ENCODE measurements around the gene ERFE. TPM values are rescaled to one million over a fixed set of nuclear protein-coding genes. Genes with fewer than 3 reads are reported as not detected.

ERFE gene
- total and polyA plus RNA-seq, 10 of the 15 experiments (the other 5 are each of a cell fraction or from before 2014, with no cell fraction given): not detected

DNA sequence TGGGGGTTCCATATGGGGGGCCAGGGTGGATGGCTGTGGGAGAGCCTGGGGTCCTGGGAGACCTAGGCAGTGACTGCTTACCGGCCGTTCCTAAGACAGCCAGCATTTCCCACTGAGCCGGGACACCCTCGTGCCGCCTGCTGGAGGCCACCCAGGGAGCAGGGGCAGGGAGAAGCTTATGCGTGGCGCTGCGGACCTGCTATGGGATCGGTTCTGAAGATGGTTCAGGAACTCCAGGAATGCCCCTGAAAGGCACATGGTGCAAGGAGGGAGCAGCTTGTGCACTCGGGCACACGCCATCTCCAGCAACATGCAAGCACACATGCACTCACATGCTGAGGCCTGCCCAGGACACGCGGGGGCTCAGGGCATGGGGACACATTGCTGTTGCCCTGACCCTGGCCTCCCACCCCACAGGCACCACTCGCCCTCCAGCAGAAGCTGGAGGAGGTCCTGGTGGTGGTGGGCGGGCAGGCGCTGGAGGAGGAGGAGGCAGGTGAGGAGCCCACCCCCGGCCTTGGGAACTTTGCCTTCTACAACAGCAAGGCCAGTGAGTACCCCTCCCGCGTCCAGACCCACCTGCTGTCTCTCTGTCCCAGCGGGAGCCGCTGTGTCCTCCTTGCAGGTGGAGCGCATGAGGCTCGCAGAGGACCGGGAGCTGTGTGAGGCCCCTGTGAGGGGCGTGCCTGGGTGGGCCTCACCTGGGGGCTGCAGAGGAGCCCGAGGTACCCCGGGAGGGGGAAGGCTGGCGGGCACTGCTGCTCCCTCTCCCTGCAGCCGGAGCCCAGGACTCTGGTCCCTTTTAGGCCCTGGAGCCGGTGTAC lies 16.2 kb upstream of the ERFE start:
- ATAC-seq (no peak), DNase-seq (ENCODE audit: low read depth, low spot score) (no peak), FAIRE-seq (no peak)
- Histone ChIP-seq H3K27me3 (replicated peaks in 1 of 2; ENCODE audit: control insufficient read depth in 2 of 2, insufficient read depth in 2 of 2, low read length in 1 of 2) (no peaks in the 10 kb centered on the region), H3K9me3 (replicated peaks; ENCODE audit: control insufficient read depth, insufficient read depth, low read length) (no peaks in the 10 kb centered on the region), H3K4me3 (no peak overlapping the region), H3K4me2 (ENCODE audit: control insufficient read depth, insufficient read depth) (no peak overlapping the region), H3K79me2 (ENCODE audit: control insufficient read depth, insufficient read depth, low read length) (no peaks in the 10 kb centered on the region), H3K9ac (ENCODE audit: control insufficient read depth, insufficient read depth, low read length) (no peak overlapping the region), H2AFZ (ENCODE audit: control insufficient read depth, low read depth, low read length) (no peak overlapping the region), H4K20me1 (ENCODE audit: control insufficient read depth, insufficient read depth) (no peaks in the 10 kb centered on the region), H3K27ac (ENCODE audit: control insufficient read depth, insufficient read depth) (no peak overlapping the region), H3K4me1 (ENCODE audit: control insufficient read depth, insufficient read depth, low read length) (peaks cover 4% of the 10 kb centered on the region; the same call in 1 of the 2 replicates), H3K36me3 (ENCODE audit: control insufficient read depth in 2 of 2, insufficient read depth in 2 of 2, low read length in 1 of 2) (no peaks in the 10 kb centered on the region)
- TF ChIP-seq NR2C2 (IDR thresholded peaks at IDR 0.05; ENCODE audit: borderline replicate concordance, control insufficient read depth, insufficient read length, low read depth) (no peak), EZH2 (IDR thresholded peaks at IDR 0.05; ENCODE audit: borderline replicate concordance, control insufficient read depth, low read depth, low read length) (no peak)
- ChIA-PET SMC1A (ENCODE audit: uncharacterized antibody, unreplicated experiment) (no interaction called here), POLR2A (no interaction called here), RAD21 (ENCODE audit: unreplicated experiment) (no interaction called here), CTCF (interaction anchor here (1.0 to 1.2 kb wide), 2 partner anchors 174 to 368 kb away, joined by 3 to 4 read pairs; no protein-coding TSS in a partner anchor)
- in situ Hi-C loops (cut with MboI) (no loop called here), intact Hi-C loops (cut with micrococcal nuclease; ENCODE audit: unreplicated experiment) (no loop called here)
- no TSS peak for BruUV-seq (replicated peaks)
- 71% methylated on average over 25 of the region's 30 CpGs for WGBS (ENCODE audit: insufficient coverage, insufficient replicate concordance, low lambda C conversion rate, missing lambda C conversion rate)

DNA sequence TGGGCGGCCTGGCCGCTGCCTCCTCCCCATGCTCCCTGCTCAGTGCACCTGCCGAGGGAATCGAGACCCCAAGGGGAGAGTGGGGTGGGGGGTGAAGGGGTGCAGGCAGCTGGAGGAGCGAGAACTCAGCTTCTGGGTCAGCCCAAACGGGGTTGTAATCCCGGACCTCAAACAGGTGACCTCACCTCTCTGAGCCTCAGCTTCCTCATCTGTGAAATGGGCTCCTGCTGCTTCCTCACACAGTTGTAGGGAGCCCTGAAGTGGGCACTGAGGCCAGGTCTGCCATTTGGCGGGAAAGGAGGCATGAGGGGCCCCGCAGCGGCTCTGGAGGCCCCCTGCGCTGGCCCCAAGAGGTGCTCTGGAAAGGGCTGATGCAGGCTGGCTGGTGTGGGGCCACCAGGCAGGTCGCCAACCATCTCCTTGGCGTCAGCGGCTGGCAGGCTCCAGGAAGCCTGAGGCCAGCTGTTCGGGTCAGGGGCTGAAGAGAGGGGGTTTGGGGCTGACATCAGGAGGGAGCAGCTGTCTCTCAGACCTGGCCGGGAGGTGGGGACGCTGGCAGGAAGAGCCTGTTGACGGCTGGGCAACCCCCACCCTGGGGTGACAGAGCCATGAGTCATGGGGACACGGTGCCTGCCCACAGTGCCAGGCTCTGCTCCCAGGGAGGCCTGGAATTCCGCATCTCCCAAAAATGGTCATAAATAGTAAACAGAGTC lies 15.4 kb upstream of the ERFE start:
- no peaks in the 10 kb centered on the region for H3K79me2 ChIP-seq (ENCODE audit: control insufficient read depth, insufficient read depth, low read length)
- no peak overlapping the region for H3K4me3 ChIP-seq
- in situ Hi-C loops (cut with MboI) (no loop called here), intact Hi-C loops (cut with micrococcal nuclease; ENCODE audit: unreplicated experiment) (no loop called here)
- H4K20me1 ChIP-seq (ENCODE audit: control insufficient read depth, insufficient read depth): no peaks in the 10 kb centered on the region
- ChIA-PET POLR2A (no interaction called here), SMC1A (ENCODE audit: uncharacterized antibody, unreplicated experiment) (no interaction called here), RAD21 (ENCODE audit: unreplicated experiment) (interaction anchor here (0.7 to 1.0 kb wide), 2 partner anchors 221 to 318 kb away, joined by 3 read pairs; no protein-coding TSS in a partner anchor), CTCF (no interaction called here)
- no peak overlapping the region for H3K4me2 ChIP-seq (ENCODE audit: control insufficient read depth, insufficient read depth)
- no peaks in the 10 kb centered on the region for H3K9me3 ChIP-seq (replicated peaks; ENCODE audit: control insufficient read depth, insufficient read depth, low read length)
- H3K36me3 ChIP-seq (ENCODE audit: control insufficient read depth in 2 of 2, insufficient read depth in 2 of 2, low read length in 1 of 2): no peaks in the 10 kb centered on the region
- no peak overlapping the region for H2AFZ ChIP-seq (ENCODE audit: control insufficient read depth, low read depth, low read length)
- no peak for DNase-seq (ENCODE audit: low read depth, low spot score)
- WGBS (ENCODE audit: insufficient coverage, insufficient replicate concordance, low lambda C conversion rate, missing lambda C conversion rate): 24% methylated on average over 20 of the region's 20 CpGs
- H3K27ac ChIP-seq (ENCODE audit: control insufficient read depth, insufficient read depth): no peak overlapping the region
- no TSS peak for BruUV-seq (replicated peaks)
- H3K9ac ChIP-seq (ENCODE audit: control insufficient read depth, insufficient read depth, low read length): no peak overlapping the region
- no peaks in the 10 kb centered on the region for H3K27me3 ChIP-seq (replicated peaks in 1 of 2; ENCODE audit: control insufficient read depth in 2 of 2, insufficient read depth in 2 of 2, low read length in 1 of 2)
- no peak for ATAC-seq
- H3K4me1 ChIP-seq (ENCODE audit: control insufficient read depth, insufficient read depth, low read length): peaks cover 4% of the 10 kb centered on the region; the same call in 1 of the 2 replicates
- no peak for FAIRE-seq
- TF ChIP-seq SREBF1 (IDR thresholded peaks at IDR 0.05; ENCODE audit: low read length) (no peak), HCFC1 (IDR thresholded peaks at IDR 0.05; ENCODE audit: low read length) (no peak), YY1 (IDR thresholded peaks at IDR 0.05; ENCODE audit: low read depth, low read length) (no peak), SREBF2 (IDR thresholded peaks at IDR 0.05; ENCODE audit: low read length) (no peak), JUNB (IDR thresholded peaks at IDR 0.05) (no peak), BHLHE40 (IDR thresholded peaks at IDR 0.05; ENCODE audit: borderline replicate concordance in 1 of 2, low read depth in 2 of 2, low read length in 1 of 2) (no peak), ZNF217 (IDR thresholded peaks at IDR 0.05) (no peak), STAT1 (conservative IDR thresholded peaks at IDR 0.05) (no peak), MEF2B (IDR thresholded peaks at IDR 0.05; ENCODE audit: partially characterized antibody, poor library complexity, severe bottlenecking) (no peak)
- TF ChIP-seq, protein P1, sequence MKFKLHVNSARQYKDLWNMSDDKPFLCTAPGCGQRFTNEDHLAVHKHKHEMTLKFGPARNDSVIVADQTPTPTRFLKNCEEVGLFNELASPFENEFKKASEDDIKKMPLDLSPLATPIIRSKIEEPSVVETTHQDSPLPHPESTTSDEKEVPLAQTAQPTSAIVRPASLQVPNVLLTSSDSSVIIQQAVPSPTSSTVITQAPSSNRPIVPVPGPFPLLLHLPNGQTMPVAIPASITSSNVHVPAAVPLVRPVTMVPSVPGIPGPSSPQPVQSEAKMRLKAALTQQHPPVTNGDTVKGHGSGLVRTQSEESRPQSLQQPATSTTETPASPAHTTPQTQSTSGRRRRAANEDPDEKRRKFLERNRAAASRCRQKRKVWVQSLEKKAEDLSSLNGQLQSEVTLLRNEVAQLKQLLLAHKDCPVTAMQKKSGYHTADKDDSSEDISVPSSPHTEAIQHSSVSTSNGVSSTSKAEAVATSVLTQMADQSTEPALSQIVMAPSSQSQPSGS (IDR thresholded peaks at IDR 0.05; ENCODE audit: low read length): no peak

All from GM12878 (cell line).